Loucy (cell line): Measurements from ENCODE around the gene FARSB.

ENCODE experiments used
- H2AFZ ChIP-seq: fragments of 200-600 bp; sonication (generic); 2 replicates; pipeline ENCODE4 v1.6.0; 2016; ENCODE audit warnings: antibody characterized with exemption, mild to moderate bottlenecking, low read length, moderate library complexity
- H3F3A ChIP-seq: fragments of 200-600 bp; 2 replicates; pipeline ENCODE4 v1.6.0; 2016; ENCODE audit warnings: antibody characterized with exemption, low read depth, mild to moderate bottlenecking
- H3K27me3 ChIP-seq: fragments of 200-600 bp; sonication (generic); 2 replicates; pipeline ENCODE4 v1.6.1; 2014; ENCODE audit warnings: low read length, mild to moderate bottlenecking; ENCODE audit not compliant: insufficient read depth, poor library complexity, severe bottlenecking
- H3K36me3 ChIP-seq: fragments of 200-600 bp; sonication (generic); 2 replicates; pipeline ENCODE4 v1.6.1; 2016; ENCODE audit warnings: low read length; ENCODE audit not compliant: insufficient read depth
- H3K4me1 ChIP-seq: fragments of 200-600 bp; sonication (generic); 2 replicates; pipeline ENCODE4 v1.5.1; 2014; ENCODE audit warnings: low read length, mild to moderate bottlenecking; ENCODE audit not compliant: insufficient read depth, poor library complexity, severe bottlenecking
- H3K4me2 ChIP-seq: fragments of 200-600 bp; sonication (generic); 2 replicates; pipeline ENCODE4 v1.6.0; 2014; ENCODE audit warnings: antibody characterized with exemption, low read length, low read depth, mild to moderate bottlenecking; ENCODE audit not compliant: poor library complexity, severe bottlenecking
- H3K4me3 ChIP-seq: fragments of 200-600 bp; sonication (generic); 2 replicates; pipeline ENCODE4 v1.5.1; 2014; ENCODE audit warnings: low read length, mild to moderate bottlenecking, mixed read lengths; ENCODE audit not compliant: poor library complexity, severe bottlenecking
- H3K79me2 ChIP-seq: fragments of 200-600 bp; sonication (generic); 2 replicates; pipeline ENCODE4 v1.6.1; 2014; ENCODE audit warnings: low read length; ENCODE audit not compliant: insufficient read depth
- H3K9ac ChIP-seq: fragments of 200-600 bp; sonication (generic); 2 replicates; pipeline ENCODE4 v1.6.0; 2014; ENCODE audit warnings: mild to moderate bottlenecking, low read depth, low read length, moderate library complexity; ENCODE audit not compliant: poor library complexity, severe bottlenecking
- H3K9me2 ChIP-seq: fragments of 200-600 bp; sonication (generic); replicated peaks from 2 replicates; pipeline ENCODE4 v1.6.1; 2016; ENCODE audit warnings: low read depth, low read length, mixed read lengths
- H3K9me3 ChIP-seq: fragments of 200-600 bp; sonication (generic); 2 replicates; pipeline ENCODE4 v1.6.1; 2014; ENCODE audit warnings: mild to moderate bottlenecking, antibody characterized with exemption, low read length, low read depth; ENCODE audit not compliant: insufficient read depth
- H4K20me1 ChIP-seq: fragments of 200-600 bp; sonication (generic); 2 replicates; pipeline ENCODE4 v1.6.0; 2014; ENCODE audit warnings: antibody characterized with exemption, low read length, mild to moderate bottlenecking; ENCODE audit not compliant: insufficient read depth, poor library complexity, severe bottlenecking
- EZH2phosphoT487 ChIP-seq: fragments of 200-600 bp; IDR thresholded peaks from 2 replicates; pipeline ENCODE4 v1.6.1; 2018; ENCODE audit warnings: antibody characterized with exemption, mild to moderate bottlenecking, moderate library complexity, borderline replicate concordance
- TF ChIP-seq, protein P1 (sequence below): fragments of 200-600 bp; sonication (generic); conservative IDR thresholded peaks from 2 replicates; pipeline ENCODE4 v1.5.1; 2014; ENCODE audit warnings: mild to moderate bottlenecking, antibody characterized with exemption, low read length

FARSB gene

GRCh38 chr2:222563936-222564335 is 92.0 kb downstream of the FARSB start:
- Histone ChIP-seq H3K79me2 (no peaks in the 10 kb centered on the region), H4K20me1 (no peaks in the 10 kb centered on the region), H3K4me2 (no peak overlapping the region), H3K9ac (no peak overlapping the region), H3K9me3 (no peaks in the 10 kb centered on the region), H2AFZ (no peak overlapping the region), H3K27me3 (no peaks in the 10 kb centered on the region), H3F3A (no peaks in the 10 kb centered on the region), H3K4me1 (no peaks in the 10 kb centered on the region), H3K9me2 (no peaks in the 10 kb centered on the region), H3K4me3 (no peak overlapping the region), H3K36me3 (peaks cover 15% of the 10 kb centered on the region; the same call in 1 of the 2 replicates)
- TF ChIP-seq EZH2phosphoT487: no peak
- TF ChIP-seq, protein P1, sequence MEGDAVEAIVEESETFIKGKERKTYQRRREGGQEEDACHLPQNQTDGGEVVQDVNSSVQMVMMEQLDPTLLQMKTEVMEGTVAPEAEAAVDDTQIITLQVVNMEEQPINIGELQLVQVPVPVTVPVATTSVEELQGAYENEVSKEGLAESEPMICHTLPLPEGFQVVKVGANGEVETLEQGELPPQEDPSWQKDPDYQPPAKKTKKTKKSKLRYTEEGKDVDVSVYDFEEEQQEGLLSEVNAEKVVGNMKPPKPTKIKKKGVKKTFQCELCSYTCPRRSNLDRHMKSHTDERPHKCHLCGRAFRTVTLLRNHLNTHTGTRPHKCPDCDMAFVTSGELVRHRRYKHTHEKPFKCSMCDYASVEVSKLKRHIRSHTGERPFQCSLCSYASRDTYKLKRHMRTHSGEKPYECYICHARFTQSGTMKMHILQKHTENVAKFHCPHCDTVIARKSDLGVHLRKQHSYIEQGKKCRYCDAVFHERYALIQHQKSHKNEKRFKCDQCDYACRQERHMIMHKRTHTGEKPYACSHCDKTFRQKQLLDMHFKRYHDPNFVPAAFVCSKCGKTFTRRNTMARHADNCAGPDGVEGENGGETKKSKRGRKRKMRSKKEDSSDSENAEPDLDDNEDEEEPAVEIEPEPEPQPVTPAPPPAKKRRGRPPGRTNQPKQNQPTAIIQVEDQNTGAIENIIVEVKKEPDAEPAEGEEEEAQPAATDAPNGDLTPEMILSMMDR: no peak

GRCh38 chr2:222563106-222563718 is 92.7 kb downstream of the FARSB start:
- Histone ChIP-seq H3K9me3 (no peaks in the 10 kb centered on the region), H3K79me2 (no peaks in the 10 kb centered on the region), H3K4me1 (no peaks in the 10 kb centered on the region), H3K27me3 (no peaks in the 10 kb centered on the region), H3K4me3 (no peak overlapping the region), H3K9me2 (no peaks in the 10 kb centered on the region), H3F3A (no peaks in the 10 kb centered on the region), H3K4me2 (no peak overlapping the region), H3K9ac (no peak overlapping the region), H3K36me3 (peaks cover 12% of the 10 kb centered on the region; the same call in 1 of the 2 replicates), H4K20me1 (no peaks in the 10 kb centered on the region), H2AFZ (no peak overlapping the region)
- TF ChIP-seq, protein P1: no peak
- TF ChIP-seq EZH2phosphoT487: no peak

DNA sequence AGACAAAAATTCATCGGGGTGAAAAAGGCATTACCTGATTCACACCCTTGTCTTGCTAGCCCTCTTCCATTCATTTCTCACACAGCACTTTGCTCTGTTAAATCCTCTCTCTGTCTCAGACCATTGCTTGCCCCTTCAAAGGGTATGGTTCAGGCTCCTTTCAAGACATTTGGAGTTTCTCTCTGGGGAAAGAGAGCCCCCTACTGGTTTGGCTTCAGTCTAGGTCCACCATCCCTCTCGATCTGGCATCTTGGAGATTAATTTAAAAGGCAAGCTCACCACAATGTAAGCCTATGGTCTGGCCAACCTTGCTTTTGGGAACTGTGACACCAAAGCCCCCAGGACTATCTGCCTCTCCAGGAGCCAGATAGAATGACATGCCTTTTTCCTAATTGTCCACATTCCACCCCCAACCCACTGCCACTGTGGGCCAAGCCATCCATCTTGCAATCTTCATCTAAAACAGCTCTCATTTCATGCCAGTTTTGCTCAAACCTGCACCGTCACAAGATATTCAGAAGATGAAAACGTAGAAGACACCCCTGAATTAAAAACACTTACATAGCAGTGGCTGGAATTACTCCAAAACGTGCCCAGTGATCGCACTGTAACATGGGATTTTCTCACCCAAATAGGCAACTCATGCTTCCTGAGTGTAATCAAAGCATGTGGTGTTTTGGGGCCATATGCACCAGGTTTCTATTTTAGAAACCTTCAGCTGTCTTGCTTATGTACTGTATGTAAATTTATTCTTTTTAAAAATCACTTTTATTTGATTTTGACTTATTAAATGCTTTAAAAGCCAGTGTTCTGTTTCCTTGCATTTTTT is 93.9 kb downstream of the FARSB start:
- Histone ChIP-seq H3K9me3 (no peaks in the 10 kb centered on the region), H3K27me3 (no peaks in the 10 kb centered on the region), H3K4me2 (no peak overlapping the region), H3K9ac (no peak overlapping the region), H3K36me3 (peaks cover 6% of the 10 kb centered on the region; the same call in 1 of the 2 replicates), H3K4me1 (no peaks in the 10 kb centered on the region), H4K20me1 (no peaks in the 10 kb centered on the region), H3K79me2 (no peaks in the 10 kb centered on the region), H2AFZ (no peak overlapping the region), H3F3A (no peaks in the 10 kb centered on the region), H3K4me3 (no peak overlapping the region), H3K9me2 (no peaks in the 10 kb centered on the region)
- TF ChIP-seq, protein P1: peak; percentile 80
- TF ChIP-seq EZH2phosphoT487: no peak
